K562 (cell line): ENCODE measurements around the gene ASB14. TPM values are rescaled to one million over a fixed set of nuclear protein-coding genes. Genes with fewer than 3 reads are reported as not detected.

Experiments
- BHLHE40 ChIP-seq: IDR thresholded peaks from 2 replicates; pipeline ENCODE4 v1.6.1; 2011; ENCODE audit warnings: low read length, improper control_type of control experiment
- C11orf30 ChIP-seq: fragments of 450-650 bp; IDR thresholded peaks from 2 replicates; pipeline ENCODE4 v1.6.1; 2016; ENCODE audit warnings: low read depth, mild to moderate bottlenecking
- CREB5 ChIP-seq: fragments of 250-450 bp; sonication (Bioruptor Pico); IDR thresholded peaks from 2 replicates; pipeline ENCODE4 v1.5.0; 2020; ENCODE audit warnings: mild to moderate bottlenecking
- CREBBP ChIP-seq: IDR thresholded peaks from one replicate; pipeline ENCODE4 v1.6.1; 2012; ENCODE audit warnings: low read depth, mild to moderate bottlenecking, control low read depth, inconsistent platforms, low read length
- ERF ChIP-seq: fragments of 450-650 bp; formaldehyde crosslinking; IDR thresholded peaks from 2 replicates; pipeline ENCODE4 v1.4.0; 2020; ENCODE audit warnings: mild to moderate bottlenecking, mixed read lengths
- GTF2E2 ChIP-seq: fragments of 200-800 bp; sonication (Bioruptor generic); IDR thresholded peaks from 2 replicates; pipeline ENCODE4 v1.6.1; 2016; ENCODE audit warnings: missing genetic modification characterization, missing compliant biosample characterization
- IRF1 ChIP-seq: sonication (generic); formaldehyde crosslinking; IDR thresholded peaks from 2 replicates; pipeline ENCODE4 v1.8.0; 2022; ENCODE audit warnings: missing genetic modification reagents, mild to moderate bottlenecking, borderline replicate concordance
- PCBP2 ChIP-seq: fragments of 200-400 bp; formaldehyde crosslinking; IDR thresholded peaks from 2 replicates; pipeline ENCODE4 v1.6.1; 2018; ENCODE audit warnings: low read length, low read depth, mild to moderate bottlenecking, moderate library complexity; ENCODE audit not compliant: poor library complexity, severe bottlenecking
- RBFOX2 ChIP-seq: fragments of 200-400 bp; formaldehyde crosslinking; IDR thresholded peaks from 2 replicates; pipeline ENCODE4 v1.6.1; 2017; ENCODE audit warnings: low read depth, mild to moderate bottlenecking, low read length, moderate library complexity
- SAP30 ChIP-seq: fragments of 200-600 bp; sonication (generic); IDR thresholded peaks from 2 replicates; pipeline ENCODE4 v1.6.1; 2012; ENCODE audit warnings: borderline replicate concordance, low read depth, mild to moderate bottlenecking, moderate library complexity, low read length, control low read depth, inconsistent platforms; ENCODE audit not compliant: insufficient read depth, poor library complexity, severe bottlenecking
- SREBF1 ChIP-seq: fragments of 150-350 bp; IDR thresholded peaks from 2 replicates; pipeline ENCODE4 v1.6.1; 2014; ENCODE audit warnings: antibody characterized with exemption, low read depth, low read length, borderline replicate concordance
- STAT5B ChIP-seq: fragments of 250-450 bp; sonication (Bioruptor Pico); IDR thresholded peaks from 2 replicates; pipeline ENCODE4 v1.8.0; 2021; ENCODE audit warnings: mild to moderate bottlenecking, inconsistent platforms
- VEZF1 ChIP-seq: fragments of 200-800 bp; sonication (Bioruptor generic); IDR thresholded peaks from 2 replicates; pipeline ENCODE4 v1.6.1; 2017; ENCODE audit warnings: missing genetic modification characterization, missing compliant biosample characterization
- XRCC5 ChIP-seq: fragments of 200-400 bp; formaldehyde crosslinking; IDR thresholded peaks from 2 replicates; pipeline ENCODE4 v1.6.1; 2017; ENCODE audit warnings: low read depth, mild to moderate bottlenecking, low read length
- ZFP1 ChIP-seq: fragments of 450-650 bp; formaldehyde crosslinking; IDR thresholded peaks from 2 replicates; pipeline ENCODE4 v1.4.0; 2020; ENCODE audit warnings: mild to moderate bottlenecking, mixed read lengths
- ZNF449 ChIP-seq: fragments of 250-450 bp; sonication (Bioruptor Pico); IDR thresholded peaks from 2 replicates; pipeline ENCODE4 v1.8.0; 2022; ENCODE audit warnings: moderate library complexity, mild to moderate bottlenecking, inconsistent platforms
- ZNF609 ChIP-seq: sonication (generic); formaldehyde crosslinking; IDR thresholded peaks from 2 replicates; pipeline ENCODE4 v1.8.1; 2023; ENCODE audit warnings: missing genetic modification reagents, mild to moderate bottlenecking, borderline replicate concordance
- polyA plus RNA-seq, 8 experiments: library from polyadenylated mRNA; depleted of rRNA in 4 of 8; stranded (reverse) in 5 of 8; unstranded in 3 of 8; fragments of >200 nt; fragmentation: Nextera tagmentation in 2 of 8; fragmentation: Illumina TruSeq in 1 of 8; extraction: Ambion mirVana in 2 of 8; extraction: Trizol in 1 of 8; gene quantifications; 2 replicates each; pipeline versions ENCODE4 v1.2.1 to v1.2.3, GENCODE V29; 2011 to 2014; ENCODE audit warnings: inconsistent platforms in 1 of 8, missing spikeins in 1 of 8
- total RNA-seq, 7 experiments: library from RNA; depleted of rRNA in 6 of 7; stranded (reverse); fragments of >200 nt in 6 of 7; fragmentation: Illumina TruSeq in 2 of 7; extraction: Trizol in 2 of 7; gene quantifications; 2 replicates each; pipeline versions ENCODE4 v1.2.1 to v1.2.3, GENCODE V29; 2011 to 2021; ENCODE audit warnings: low replicate concordance in 1 of 7

ASB14 gene
- total and polyA plus RNA-seq, 9 of the 15 experiments (the other 6 are each of a cell fraction or from before 2014, with no cell fraction given) = 0.01 to 0.07 TPM; not detected in 7

GRCh38 chr3:57227204-57227929 lies 65.1 kb downstream of the ASB14 start, which contains the start of gene APPL1 (continued):
- no peak for TF ChIP-seq CREB5 (CRISPR knock-in tag)
- TF ChIP-seq ERF (CRISPR knock-in tag) = no peak
- TF ChIP-seq GTF2E2 = no peak
- no peak for TF ChIP-seq CREBBP
- TF ChIP-seq ZNF609 (CRISPR knock-in tag) = no peak
- TF ChIP-seq SREBF1 = no peak
- peak; percentile 78 for TF ChIP-seq VEZF1 (CRISPR knock-in tag)
- TF ChIP-seq C11orf30 = no peak
- peak; percentile 84 for TF ChIP-seq RBFOX2
- TF ChIP-seq STAT5B (CRISPR knock-in tag) = no peak
- TF ChIP-seq ZFP1 (CRISPR knock-in tag) = no peak
- no peak for TF ChIP-seq ZNF449 (CRISPR knock-in tag)
- TF ChIP-seq PCBP2 = no peak
- no peak for TF ChIP-seq SAP30
- 0 out of 2 replicates have a peak, but pooled peaks have one; percentile 47 for TF ChIP-seq BHLHE40
- TF ChIP-seq IRF1 (CRISPR knock-in tag) = no peak
- no peak for TF ChIP-seq XRCC5
